H1 (cell line): Measurements from ENCODE around the gene PTPRD. TPM values are rescaled to one million over a fixed set of nuclear protein-coding genes. Genes with fewer than 3 reads are reported as not detected.

Experiments
- CTCF ChIA-PET: fragments of 300-600 bp; sonication (Branson Sonifier 250); formaldehyde crosslinking; loops from one replicate; lab custom pipeline; 2021; ENCODE audit not compliant: partially characterized antibody; lab: Charles Lee
- POLR2A ChIA-PET: fragments of 300-600 bp; sonication (Branson Sonifier 250); formaldehyde crosslinking; loops from one replicate; lab custom pipeline; 2021; ENCODE audit warnings: inconsistent platforms; ENCODE audit not compliant: partially characterized antibody; lab: Charles Lee
- DNase-seq, 2 experiments: peaks; one replicate each; pipeline versions ENCODE4 v3.0.0 to v3.0.0-alpha.2; 2010 to 2022; ENCODE audit warnings: low spot score in 2 of 2, low read depth in 1 of 2, mixed read lengths in 1 of 2
- FAIRE-seq: peaks from 2 replicates; lab custom pipeline; 2011; peaks lifted over from hg19 to GRCh38; lab: Jason Lieb, UNC
- H2AFZ ChIP-seq: 2 replicates; pipeline ENCODE4 v1.8.1; 2012; ENCODE audit warnings: low read length, inconsistent platforms
- H2AK5ac ChIP-seq: 2 replicates; pipeline ENCODE4 v1.6.1; 2013; ENCODE audit warnings: low read depth, low read length
- H2BK120ac ChIP-seq: replicated peaks from 2 replicates; pipeline ENCODE3; 2013; ENCODE audit warnings: low read depth, low read length, inconsistent platforms
- H2BK12ac ChIP-seq: 2 replicates; pipeline ENCODE4 v1.6.1; 2013; ENCODE audit warnings: low read depth, low read length
- H2BK15ac ChIP-seq: 2 replicates; pipeline ENCODE4 v1.6.1; 2013; ENCODE audit warnings: low read length
- H2BK20ac ChIP-seq: 2 replicates; pipeline ENCODE4 v1.6.1; 2013; ENCODE audit warnings: low read length
- H2BK5ac ChIP-seq: 2 replicates; pipeline ENCODE4 v1.6.1; 2013; ENCODE audit warnings: low read depth, low read length
- H3K14ac ChIP-seq: 2 replicates; pipeline ENCODE4 v1.6.1; 2013; ENCODE audit warnings: inconsistent platforms; ENCODE audit not compliant: insufficient read length
- H3K18ac ChIP-seq: 2 replicates; pipeline ENCODE4 v1.6.1; 2013; ENCODE audit warnings: low read length; ENCODE audit errors: extremely low read depth
- H3K23ac ChIP-seq: 2 replicates; pipeline ENCODE4 v1.6.1; 2013; ENCODE audit warnings: inconsistent platforms; ENCODE audit not compliant: insufficient read length
- H3K23me2 ChIP-seq: 2 replicates; pipeline ENCODE4 v1.6.1; 2013; ENCODE audit warnings: low read depth, low read length
- H3K27ac ChIP-seq: 2 replicates; pipeline ENCODE4 v1.6.1; 2011; ENCODE audit warnings: low read depth, low read length, inconsistent platforms
- H3K27me3 ChIP-seq, 4 experiments: replicated peaks in 1 of 4; 1 replicate in 1 of 4; 2 replicates in 3 of 4; pipeline versions ENCODE4 v1.6.1 to v1.8.1; 2011 to 2013; ENCODE audit warnings: low read length in 3 of 4, mild to moderate bottlenecking in 3 of 4, inconsistent platforms in 2 of 4, mixed read lengths in 2 of 4, moderate library complexity in 1 of 4; ENCODE audit not compliant: control insufficient read depth in 3 of 4, insufficient read depth in 3 of 4; ENCODE audit errors: extremely low read depth in 1 of 4
- H3K36me3 ChIP-seq, 4 experiments: 2 replicates each; pipeline versions ENCODE4 v1.6.1 to v1.8.1; 2011 to 2013; ENCODE audit warnings: mild to moderate bottlenecking in 4 of 4, low read length in 3 of 4, moderate library complexity in 2 of 4, control low read depth in 1 of 4, inconsistent platforms in 1 of 4; ENCODE audit not compliant: insufficient read depth in 4 of 4, control insufficient read depth in 2 of 4
- H3K4ac ChIP-seq: replicated peaks from 2 replicates; pipeline ENCODE3; 2013; ENCODE audit warnings: low read length, low read depth, mixed read lengths, inconsistent platforms; ENCODE audit not compliant: insufficient read length
- H3K4me1 ChIP-seq, 4 experiments: replicated peaks in 1 of 4; 1 replicate in 1 of 4; 2 replicates in 3 of 4; pipeline versions ENCODE4 v1.6.1 to v1.8.1; 2011 to 2013; ENCODE audit warnings: low read length in 3 of 4, inconsistent platforms in 2 of 4, mixed read lengths in 1 of 4; ENCODE audit not compliant: insufficient read depth in 4 of 4, control insufficient read depth in 3 of 4
- H3K4me2 ChIP-seq, 2 experiments: 2 replicates each; pipeline versions ENCODE4 v1.6.1 to v1.8.1; 2011 to 2013; ENCODE audit warnings: low read depth in 2 of 2, low read length in 2 of 2, control low read depth in 1 of 2, inconsistent platforms in 1 of 2, mild to moderate bottlenecking in 1 of 2; ENCODE audit not compliant: insufficient read depth in 1 of 2
- H3K4me3 ChIP-seq, 4 experiments: fragments of 200-600, 300-600 bp in 1 of 4; sonication (generic), shearing (Covaris generic), sonication (Bioruptor Twin) in 1 of 4; 2 replicates each; pipeline versions ENCODE4 v1.5.1 to v1.8.1; 2011 to 2016; ENCODE audit warnings: low read length in 4 of 4, low read depth in 3 of 4, control low read depth in 2 of 4, inconsistent platforms in 2 of 4, mild to moderate bottlenecking in 2 of 4, mixed read lengths in 1 of 4, moderate library complexity in 1 of 4; ENCODE audit not compliant: insufficient read depth in 2 of 4; ENCODE audit errors: extremely low read depth in 1 of 4
- H3K56ac ChIP-seq: replicated peaks from 2 replicates; pipeline ENCODE3; 2013; ENCODE audit warnings: low read depth, mild to moderate bottlenecking, mixed read lengths, low read length, inconsistent platforms; ENCODE audit not compliant: insufficient read length
- H3K79me1 ChIP-seq: 2 replicates; pipeline ENCODE4 v1.6.1; 2013; ENCODE audit warnings: low read depth, low read length, control low read depth
- H3K79me2 ChIP-seq, 2 experiments: 2 replicates each; pipeline versions ENCODE4 v1.6.1 to v1.8.1; 2012 to 2013; ENCODE audit warnings: low read length in 2 of 2, mild to moderate bottlenecking in 2 of 2, inconsistent platforms in 1 of 2; ENCODE audit not compliant: insufficient read depth in 2 of 2, control insufficient read depth in 1 of 2
- H3K9ac ChIP-seq, 4 experiments: replicated peaks in 1 of 4; 1 replicate in 1 of 4; 2 replicates in 3 of 4; pipeline versions ENCODE4 v1.6.1 to v1.8.1; 2011 to 2013; ENCODE audit warnings: low read depth in 3 of 4, low read length in 3 of 4, control low read depth in 2 of 4, mild to moderate bottlenecking in 2 of 4, moderate library complexity in 2 of 4, inconsistent platforms in 1 of 4; ENCODE audit errors: extremely low read depth in 1 of 4
- H3K9me3 ChIP-seq, 2 experiments: 2 replicates each; pipeline versions ENCODE4 v1.6.1 to v1.8.1; 2012 to 2013; ENCODE audit warnings: mild to moderate bottlenecking in 2 of 2, moderate library complexity in 2 of 2, control low read depth in 1 of 2, inconsistent platforms in 1 of 2, low read depth in 1 of 2, low read length in 1 of 2, mixed read lengths in 1 of 2; ENCODE audit not compliant: insufficient read depth in 2 of 2
- H4K20me1 ChIP-seq, 2 experiments: replicated peaks in 1 of 2; 2 replicates each; pipeline versions ENCODE3 to v1.8.1; 2011 to 2013; ENCODE audit warnings: inconsistent platforms in 2 of 2, low read length in 2 of 2, mild to moderate bottlenecking in 1 of 2; ENCODE audit not compliant: insufficient read depth in 2 of 2, control insufficient read depth in 1 of 2
- H4K5ac ChIP-seq: 2 replicates; pipeline ENCODE4 v1.6.1; 2013; ENCODE audit warnings: low read length, low read depth, mixed read lengths, inconsistent platforms; ENCODE audit not compliant: insufficient read length
- H4K8ac ChIP-seq: 2 replicates; pipeline ENCODE4 v1.8.0; 2013; ENCODE audit warnings: mild to moderate bottlenecking, moderate library complexity, low read length, inconsistent platforms; ENCODE audit not compliant: insufficient read depth; ENCODE audit errors: extremely low read depth
- H4K91ac ChIP-seq: replicated peaks from 2 replicates; pipeline ENCODE3; 2013; ENCODE audit warnings: low read length, mixed read lengths, inconsistent platforms; ENCODE audit not compliant: insufficient read length
- BRCA1 ChIP-seq: IDR thresholded peaks from 2 replicates; pipeline ENCODE4 v1.6.1; 2012; ENCODE audit warnings: low read depth, low read length, improper control_type of control experiment
- SP2 ChIP-seq: IDR thresholded peaks from 2 replicates; pipeline ENCODE4 v1.6.1; 2012; ENCODE audit warnings: mild to moderate bottlenecking, low read length, inconsistent platforms
- WGBS, 2 experiments: shearing (Covaris generic) in 1 of 2; methylation state at CpG; one replicate each; pipeline versions ENCODE4 v1.1.6 to v1.1.7; 2013 to 2015; ENCODE audit warnings: low lambda C conversion rate in 2 of 2, mixed read lengths in 2 of 2, inconsistent platforms in 1 of 2, low coverage in 1 of 2, missing lambda C conversion rate in 1 of 2; ENCODE audit not compliant: insufficient replicate concordance in 2 of 2, insufficient coverage in 1 of 2, insufficient read length in 1 of 2; ENCODE audit errors: extremely low coverage in 1 of 2, missing lambda C conversion rate in 1 of 2; 5-methylcytosine and 5-hydroxymethylcytosine counted together
- polyA plus RNA-seq, 7 experiments: library from polyadenylated mRNA; depleted of rRNA in 3 of 7; stranded (reverse) in 5 of 7; unstranded in 2 of 7; fragments of >200 nt in 5 of 7; fragments of 200-250 nt in 2 of 7; gene quantifications; 1 replicate in 5 of 7; 2 replicates in 1 of 7; 4 replicates in 1 of 7; pipeline versions ENCODE4 v1.2.1 to v1.2.3, GENCODE V29; 2011 to 2013; ENCODE audit warnings: missing spikeins in 2 of 7, mixed read lengths in 2 of 7
- total RNA-seq: library from RNA; stranded (reverse); fragmentation: NEBNext Ultra II Directional; extraction: Animal tissue kit (Norgen Biotek cat#: 25700); gene quantifications from 2 replicates; pipeline ENCODE4 v1.2.1, GENCODE V29; 2021

Gene PTPRD
- total and polyA plus RNA-seq, 2 of the 8 experiments (the other 6 are each of a cell fraction or from before 2014, with no cell fraction given): 17.2 to 77.0 TPM

DNA sequence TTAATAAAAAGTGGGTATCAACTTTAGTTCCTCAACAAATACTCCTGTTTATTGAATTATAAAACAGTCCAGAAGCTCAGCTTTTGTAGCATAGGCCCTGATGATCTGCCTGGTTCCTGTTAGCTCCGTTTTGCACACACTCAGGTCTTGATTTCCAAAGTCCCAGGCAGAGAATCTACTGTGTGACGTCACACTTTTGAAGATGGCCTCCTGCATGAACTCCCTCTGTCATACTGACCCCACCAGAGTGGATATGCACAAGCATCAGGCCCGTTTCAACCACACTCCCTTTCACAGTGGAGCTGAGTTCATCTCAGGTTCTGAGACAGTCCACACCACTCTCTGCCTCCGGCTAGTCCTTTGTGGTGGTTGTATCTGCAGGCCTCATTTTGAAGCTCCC is 353.1 kb downstream of the PTPRD start:
- no peaks in the 10 kb centered on the region; a peak in 1 of 8 replicates for H3K36me3 ChIP-seq
- H3K18ac ChIP-seq: no peak overlapping the region
- H3K23me2 ChIP-seq: no peaks in the 10 kb centered on the region
- H3K4me2 ChIP-seq: no peak overlapping the region
- no peak overlapping the region for H3K56ac ChIP-seq
- H2BK20ac ChIP-seq: no peak overlapping the region
- H2BK12ac ChIP-seq: no peak overlapping the region
- no peak overlapping the region for H3K4ac ChIP-seq
- no peaks in the 10 kb centered on the region for H3K4me1 ChIP-seq
- H3K79me2 ChIP-seq: no peaks in the 10 kb centered on the region
- FAIRE-seq: no peak
- H4K8ac ChIP-seq: no peak overlapping the region
- no peak overlapping the region for H3K4me3 ChIP-seq
- H4K5ac ChIP-seq: no peak overlapping the region
- H3K27me3 ChIP-seq: no peaks in the 10 kb centered on the region
- ChIA-PET CTCF (interaction anchor here (0.6 to 1.7 kb wide), 3 partner anchors 8 to 261 kb away, joined by 3 to 5 read pairs (median 4); no protein-coding TSS in a partner anchor), POLR2A (no interaction called here)
- H3K27ac ChIP-seq: no peak overlapping the region
- 93% methylated on average over 4 of the region's 4 CpGs; no CpG with 5 or more reads in 1 of the 2 experiments for WGBS, 2 experiments
- no peak for TF ChIP-seq SP2
- no peak for TF ChIP-seq BRCA1
- DNase-seq: no peak
- no peak overlapping the region for H3K14ac ChIP-seq
- no peak overlapping the region for H2BK15ac ChIP-seq
- no peak overlapping the region for H2BK5ac ChIP-seq
- no peak overlapping the region for H3K23ac ChIP-seq
- H4K20me1 ChIP-seq: no peaks in the 10 kb centered on the region
- H2AK5ac ChIP-seq: no peak overlapping the region
- no peaks in the 10 kb centered on the region for H3K79me1 ChIP-seq
- H4K91ac ChIP-seq: no peak overlapping the region
- H3K9ac ChIP-seq: no peak overlapping the region
- no peak overlapping the region for H2BK120ac ChIP-seq
- H2AFZ ChIP-seq: no peak overlapping the region
- peaks cover 10% of the 10 kb centered on the region in 2 experiments for H3K9me3 ChIP-seq
